ENCODE results near the gene BCAS3.

Gene BCAS3

GRCh38 chr17:61307905-61308886, 630.5 kb downstream of the BCAS3 start:
- DNase-seq: no peak

GRCh38 chr17:61309362-61310256, 632.0 kb downstream of the BCAS3 start:
- DNase-seq: no peak

GRCh38 chr17:61310590-61310989, 632.9 kb downstream of the BCAS3 start:
- no peak for DNase-seq

- DNase-seq: peak in 1 of 2 experiments; percentile 33
Observed at GRCh38 chr17:61312406-61313295, 635.0 kb downstream of the BCAS3 start.

GRCh38 chr17:61313461-61314326, 636.0 kb downstream of the BCAS3 start:
- DNase-seq: no peak

GRCh38 chr17:61314368-61315078, 636.9 kb downstream of the BCAS3 start:
- DNase-seq: no peak

GRCh38 chr17:61316633-61317032, 639.0 kb downstream of the BCAS3 start:
- no peak for DNase-seq

- no peak for DNase-seq
Observed at GRCh38 chr17:61317779-61318178, 640.1 kb downstream of the BCAS3 start.

GRCh38 chr17:61318684-61319098, 641.0 kb downstream of the BCAS3 start:
- no peak for DNase-seq

GRCh38 chr17:61321344-61321743, 643.7 kb downstream of the BCAS3 start:
- no peak for DNase-seq

- no peak for DNase-seq
Observed at GRCh38 chr17:61322325-61323002, 644.8 kb downstream of the BCAS3 start.

- no peak for DNase-seq
Observed at GRCh38 chr17:61323003-61323908, 645.6 kb downstream of the BCAS3 start.

GRCh38 chr17:61323909-61324868, 646.5 kb downstream of the BCAS3 start:
- DNase-seq: no peak

GRCh38 chr17:61324950-61325349, 647.3 kb downstream of the BCAS3 start:
- DNase-seq: no peak

GRCh38 chr17:61325382-61326073, 647.9 kb downstream of the BCAS3 start:
- no peak for DNase-seq

GRCh38 chr17:61326330-61326729, 648.7 kb downstream of the BCAS3 start:
- no peak for DNase-seq

GRCh38 chr17:61328351-61328750, 650.7 kb downstream of the BCAS3 start:
- DNase-seq: no peak
